ENCODE results near the gene PAPOLA. TPM values are rescaled to one million over a fixed set of nuclear protein-coding genes. Genes with fewer than 3 reads are reported as not detected.

PAPOLA gene
- total RNA-seq, 1 experiment from 2014 or later, result 223 TPM

DNA sequence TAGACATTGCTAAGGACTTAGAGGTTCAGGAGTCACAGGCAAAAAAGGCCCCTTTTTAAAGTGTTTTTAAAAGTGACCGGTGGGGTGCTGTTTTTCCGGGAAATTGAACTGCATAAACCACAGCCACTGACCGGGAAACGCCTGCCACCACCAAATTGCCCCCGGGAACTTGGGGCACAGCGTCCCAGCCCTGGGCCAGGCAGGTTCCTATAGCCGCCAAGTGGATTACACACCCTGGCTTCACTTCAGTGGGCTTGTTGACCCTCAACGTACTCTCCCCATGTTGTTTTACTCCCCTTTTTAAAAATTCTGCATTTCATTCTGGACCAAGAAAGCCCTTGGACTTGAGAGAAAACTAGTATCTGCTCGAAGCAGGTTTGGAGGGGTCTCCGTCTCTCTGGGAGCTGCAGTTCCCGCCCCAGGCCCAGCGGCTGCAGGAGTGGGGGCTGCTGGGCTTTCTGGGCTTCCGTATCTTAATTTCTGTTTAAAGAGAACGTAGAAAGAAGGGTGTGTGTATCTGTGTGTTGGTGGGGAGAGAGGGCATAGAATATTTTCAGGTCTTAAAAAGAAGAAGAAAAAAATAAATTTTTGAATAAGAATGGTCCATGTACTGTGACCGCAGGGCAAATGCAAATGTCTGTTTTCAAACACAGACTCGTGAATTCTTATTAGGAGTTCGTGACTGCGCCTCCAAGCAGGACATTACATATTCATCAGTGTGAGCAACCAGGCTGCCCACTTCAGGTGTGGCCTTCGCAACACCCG lies 82.9 kb downstream of the PAPOLA start:
- CTCF ChIA-PET, result interaction anchor here (0.6 to 2.4 kb wide), 2 partner anchors 156 to 268 kb away, joined by 3 to 12 read pairs; no protein-coding TSS in a partner anchor

DNA sequence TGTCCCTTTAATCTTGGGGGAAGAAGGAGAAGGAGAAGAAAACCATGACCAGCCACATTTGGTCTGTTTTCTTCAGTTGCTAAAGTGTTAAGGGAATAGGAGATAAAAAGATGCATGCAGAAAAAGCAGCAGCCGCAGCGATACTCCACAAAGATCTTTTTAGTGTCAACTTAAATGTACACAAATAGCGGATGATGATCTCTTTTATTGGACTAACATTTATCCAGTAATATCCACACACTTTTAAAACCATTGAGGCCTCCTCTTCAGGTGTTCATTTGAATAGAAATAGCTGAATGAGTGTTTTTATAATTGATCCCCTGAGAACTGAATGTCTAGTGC lies 83.5 kb downstream of the PAPOLA start:
- TF ChIP-seq ZNF274 (IDR thresholded peaks at IDR 0.05; ENCODE audit: low read depth, low read length), result no peak
- TF ChIP-seq, protein P1, sequence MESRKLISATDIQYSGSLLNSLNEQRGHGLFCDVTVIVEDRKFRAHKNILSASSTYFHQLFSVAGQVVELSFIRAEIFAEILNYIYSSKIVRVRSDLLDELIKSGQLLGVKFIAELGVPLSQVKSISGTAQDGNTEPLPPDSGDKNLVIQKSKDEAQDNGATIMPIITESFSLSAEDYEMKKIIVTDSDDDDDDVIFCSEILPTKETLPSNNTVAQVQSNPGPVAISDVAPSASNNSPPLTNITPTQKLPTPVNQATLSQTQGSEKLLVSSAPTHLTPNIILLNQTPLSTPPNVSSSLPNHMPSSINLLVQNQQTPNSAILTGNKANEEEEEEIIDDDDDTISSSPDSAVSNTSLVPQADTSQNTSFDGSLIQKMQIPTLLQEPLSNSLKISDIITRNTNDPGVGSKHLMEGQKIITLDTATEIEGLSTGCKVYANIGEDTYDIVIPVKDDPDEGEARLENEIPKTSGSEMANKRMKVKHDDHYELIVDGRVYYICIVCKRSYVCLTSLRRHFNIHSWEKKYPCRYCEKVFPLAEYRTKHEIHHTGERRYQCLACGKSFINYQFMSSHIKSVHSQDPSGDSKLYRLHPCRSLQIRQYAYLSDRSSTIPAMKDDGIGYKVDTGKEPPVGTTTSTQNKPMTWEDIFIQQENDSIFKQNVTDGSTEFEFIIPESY (IDR thresholded peaks at IDR 0.05; ENCODE audit: extremely low read depth, insufficient replicate concordance, low read length), result no peak
- ChIA-PET CTCF (no interaction called here), POLR2A (no interaction called here), RAD21 (ENCODE audit: low non-redundant PET in 1 of 2, low total read pairs in 2 of 2, uncharacterized antibody in 2 of 2, unreplicated experiment in 2 of 2) (no interaction called here)
- no peak overlapping the region for H3K4me2 ChIP-seq (ENCODE audit: low read length)
- no peaks in the 10 kb centered on the region for H3K36me3 ChIP-seq (ENCODE audit: control insufficient read depth in 1 of 2, insufficient read depth in 2 of 2, low read length in 2 of 2)
- ATAC-seq (no peak), DNase-seq (ENCODE audit: low read depth, low spot score) (no peak)
- no peaks in the 10 kb centered on the region for H3K9me3 ChIP-seq (ENCODE audit: control insufficient read depth in 1 of 2, insufficient read depth in 1 of 2, low read depth in 1 of 2, low read length in 2 of 2)
- BruUV-seq (replicated peaks), result no TSS peak
- H3K9me2 ChIP-seq (ENCODE audit: insufficient read depth), result no peaks in the 10 kb centered on the region
- H3K9ac ChIP-seq (ENCODE audit: low read length), result no peak overlapping the region
- H3K4me1 ChIP-seq (ENCODE audit: control insufficient read depth in 1 of 2, insufficient read depth in 2 of 2, low read length in 2 of 2), result peaks cover 0 to 4% of the 10 kb centered on the region in 2 experiments; a peak in 1 of 4 replicates
- intact Hi-C loops (cut with micrococcal nuclease), result loop anchor here (10.0 kb wide), 1 partner anchor 689 kb away; no protein-coding TSS in a partner anchor
- no peaks in the 10 kb centered on the region for H3K27me3 ChIP-seq (ENCODE audit: insufficient read depth, low read length)
- H3K4me3 ChIP-seq (replicated peaks in 1 of 2; ENCODE audit: low read depth in 1 of 2, low read length in 2 of 2), result no peak overlapping the region
- no peak overlapping the region for H2AFZ ChIP-seq (ENCODE audit: low read depth, low read length, poor library complexity, severe bottlenecking)
- no peaks in the 10 kb centered on the region for H3K79me2 ChIP-seq (ENCODE audit: insufficient read depth, low read length)
- H4K20me1 ChIP-seq (ENCODE audit: insufficient read depth), result no peaks in the 10 kb centered on the region
- no peak overlapping the region for H3K27ac ChIP-seq (ENCODE audit: low read depth, low read length)

More for the DNA sequence above, 82.9 kb downstream of the PAPOLA start:
- no peak for DNase-seq (ENCODE audit: low read depth, low spot score)
- TF ChIP-seq CEBPB (IDR thresholded peaks at IDR 0.05; ENCODE audit: low read depth), result no peak
- TF ChIP-seq, protein P2, sequence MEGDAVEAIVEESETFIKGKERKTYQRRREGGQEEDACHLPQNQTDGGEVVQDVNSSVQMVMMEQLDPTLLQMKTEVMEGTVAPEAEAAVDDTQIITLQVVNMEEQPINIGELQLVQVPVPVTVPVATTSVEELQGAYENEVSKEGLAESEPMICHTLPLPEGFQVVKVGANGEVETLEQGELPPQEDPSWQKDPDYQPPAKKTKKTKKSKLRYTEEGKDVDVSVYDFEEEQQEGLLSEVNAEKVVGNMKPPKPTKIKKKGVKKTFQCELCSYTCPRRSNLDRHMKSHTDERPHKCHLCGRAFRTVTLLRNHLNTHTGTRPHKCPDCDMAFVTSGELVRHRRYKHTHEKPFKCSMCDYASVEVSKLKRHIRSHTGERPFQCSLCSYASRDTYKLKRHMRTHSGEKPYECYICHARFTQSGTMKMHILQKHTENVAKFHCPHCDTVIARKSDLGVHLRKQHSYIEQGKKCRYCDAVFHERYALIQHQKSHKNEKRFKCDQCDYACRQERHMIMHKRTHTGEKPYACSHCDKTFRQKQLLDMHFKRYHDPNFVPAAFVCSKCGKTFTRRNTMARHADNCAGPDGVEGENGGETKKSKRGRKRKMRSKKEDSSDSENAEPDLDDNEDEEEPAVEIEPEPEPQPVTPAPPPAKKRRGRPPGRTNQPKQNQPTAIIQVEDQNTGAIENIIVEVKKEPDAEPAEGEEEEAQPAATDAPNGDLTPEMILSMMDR (IDR thresholded peaks at IDR 0.05 in 2 of 3, conservative IDR thresholded peaks at IDR 0.05 in 1 of 3; ENCODE audit: borderline replicate concordance in 1 of 3, insufficient read depth in 1 of 3, low read depth in 2 of 3, low read length in 2 of 3), result no peak
- Histone ChIP-seq H3K9me2 (ENCODE audit: insufficient read depth) (no peaks in the 10 kb centered on the region), H3K4me1 (ENCODE audit: control insufficient read depth in 1 of 2, insufficient read depth in 2 of 2, low read length in 2 of 2) (peaks cover 0 to 4% of the 10 kb centered on the region in 2 experiments; a peak in 1 of 4 replicates), H3K79me2 (ENCODE audit: insufficient read depth, low read length) (no peaks in the 10 kb centered on the region), H3K4me3 (replicated peaks in 1 of 2; ENCODE audit: low read depth in 1 of 2, low read length in 2 of 2) (no peak overlapping the region), H3K9me3 (ENCODE audit: control insufficient read depth in 1 of 2, insufficient read depth in 1 of 2, low read depth in 1 of 2, low read length in 2 of 2) (no peaks in the 10 kb centered on the region), H3K4me2 (ENCODE audit: low read length) (no peak overlapping the region), H3K36me3 (ENCODE audit: control insufficient read depth in 1 of 2, insufficient read depth in 2 of 2, low read length in 2 of 2) (no peaks in the 10 kb centered on the region), H3K27me3 (ENCODE audit: insufficient read depth, low read length) (no peaks in the 10 kb centered on the region), H3K27ac (ENCODE audit: low read depth, low read length) (no peak overlapping the region), H2AFZ (ENCODE audit: low read depth, low read length, poor library complexity, severe bottlenecking) (no peak overlapping the region), H4K20me1 (ENCODE audit: insufficient read depth) (no peaks in the 10 kb centered on the region), H3K9ac (ENCODE audit: low read length) (no peak overlapping the region)
- ChIA-PET POLR2A (no interaction called here), RAD21 (ENCODE audit: low non-redundant PET in 1 of 2, low total read pairs in 2 of 2, uncharacterized antibody in 2 of 2, unreplicated experiment in 2 of 2) (no interaction called here)
- BruUV-seq (replicated peaks), result no TSS peak
- intact Hi-C loops (cut with micrococcal nuclease), result loop anchor here (1.0 to 10.0 kb wide), 6 partner anchors 82 to 690 kb away; no protein-coding TSS in a partner anchor
- no peak for ATAC-seq

Measured in HCT116 (cell line).